B cell (primary cell): ENCODE measurements around the gene FSIP1.

ENCODE experiments used
- CTCF ChIP-seq: fragments of 200-600 bp; IDR thresholded peaks from one replicate; pipeline ENCODE4 v1.8.0; 2022; ENCODE audit warnings: antibody characterized with exemption, mild to moderate bottlenecking
- EZH2 ChIP-seq: IDR thresholded peaks from 2 replicates; pipeline ENCODE4 v1.6.1; 2012; ENCODE audit warnings: borderline replicate concordance, low read depth, mild to moderate bottlenecking, moderate library complexity, low read length; ENCODE audit not compliant: insufficient read depth, poor library complexity, severe bottlenecking

- no peak for TF ChIP-seq CTCF
- TF ChIP-seq EZH2: no peak
These were observed 39.0 kb downstream of the FSIP1 start for GRCh38 chr15:39743611-39744010.
